IMR-90 (cell line): ENCODE measurements around the gene LEKR1. TPM values are rescaled to one million over a fixed set of nuclear protein-coding genes. Genes with fewer than 3 reads are reported as not detected.

Experiments used
- ATAC-seq: fragments of 200-7000 bp; cut with Tn5 transposase; 2 replicates; pipeline ENCODE4 v1.9.1; 2020; ENCODE audit warnings: low read depth, mild to moderate bottlenecking, moderate library complexity
- BruUV-seq: library from RNA; stranded (reverse); fragments of 400-500 nt; replicated peaks from 2 replicates; lab custom pipeline; 2021; lab: Mats Ljungman, UMichigan
- CTCF ChIA-PET: fragments of 300-600 bp; formaldehyde crosslinking; extraction: SDS; loops from one replicate; lab custom pipeline; 2021; ENCODE audit warnings: antibody characterized with exemption; lab: Yijun Ruan, JAX
- POLR2A ChIA-PET: fragments of 300-600 bp; sonication (Branson Sonifier 250); formaldehyde crosslinking; loops from one replicate; lab custom pipeline; 2022; ENCODE audit warnings: antibody characterized with exemption; ENCODE audit not compliant: unreplicated experiment; lab: Charles Lee
- DNase-seq: peaks from one replicate; pipeline ENCODE4 v3.0.0; 2013
- H2AFZ ChIP-seq: replicated peaks from 2 replicates; pipeline ENCODE3; 2013; ENCODE audit warnings: low read length, mild to moderate bottlenecking; ENCODE audit not compliant: poor library complexity
- H2AK5ac ChIP-seq: 2 replicates; pipeline ENCODE4 v1.6.1; 2013; ENCODE audit warnings: low read depth, low read length, inconsistent platforms
- H2AK9ac ChIP-seq: replicated peaks from 2 replicates; pipeline ENCODE3; 2013; ENCODE audit warnings: mild to moderate bottlenecking, low read depth, low read length, moderate library complexity; ENCODE audit not compliant: poor library complexity
- H2BK120ac ChIP-seq: 2 replicates; pipeline ENCODE4 v1.6.1; 2013; ENCODE audit warnings: low read depth, low read length, inconsistent platforms
- H2BK15ac ChIP-seq: 3 replicates; pipeline ENCODE4 v1.6.1; 2013; ENCODE audit warnings: low read depth, low read length, inconsistent platforms
- H2BK20ac ChIP-seq: 2 replicates; pipeline ENCODE4 v1.6.1; 2013; ENCODE audit warnings: low read depth, mild to moderate bottlenecking, inconsistent platforms, low read length, moderate library complexity
- H2BK5ac ChIP-seq: 2 replicates; pipeline ENCODE4 v1.6.1; 2013; ENCODE audit warnings: mild to moderate bottlenecking, low read depth, low read length, inconsistent platforms; ENCODE audit not compliant: poor library complexity, severe bottlenecking
- H3K14ac ChIP-seq: replicated peaks from 2 replicates; pipeline ENCODE4 v1.6.1; 2013; ENCODE audit warnings: low read depth, low read length, inconsistent platforms
- H3K18ac ChIP-seq: 2 replicates; pipeline ENCODE4 v1.6.1; 2013; ENCODE audit warnings: low read depth, low read length, control low read depth
- H3K23ac ChIP-seq: 2 replicates; pipeline ENCODE4 v1.6.1; 2013; ENCODE audit warnings: low read depth, low read length, inconsistent platforms
- H3K27ac ChIP-seq: 2 replicates; pipeline ENCODE4 v1.5.1; 2013; ENCODE audit warnings: mild to moderate bottlenecking, control low read depth, low read length; ENCODE audit not compliant: insufficient read depth
- H3K27me3 ChIP-seq: 2 replicates; pipeline ENCODE4 v1.6.1; 2013; ENCODE audit warnings: low read length; ENCODE audit not compliant: control insufficient read depth, insufficient read depth
- H3K36me3 ChIP-seq: 2 replicates; pipeline ENCODE4 v1.6.1; 2013; ENCODE audit warnings: low read length, mixed read lengths; ENCODE audit not compliant: control insufficient read depth, insufficient read depth
- H3K4ac ChIP-seq: 2 replicates; pipeline ENCODE4 v1.6.1; 2013; ENCODE audit warnings: low read depth, low read length, inconsistent platforms
- H3K4me1 ChIP-seq: 2 replicates; pipeline ENCODE4 v1.6.1; 2013; ENCODE audit warnings: low read length, mixed read lengths; ENCODE audit not compliant: control insufficient read depth, insufficient read depth
- H3K4me2 ChIP-seq: 2 replicates; pipeline ENCODE4 v1.6.1; 2013; ENCODE audit warnings: low read depth, mild to moderate bottlenecking, control low read depth, low read length, moderate library complexity
- H3K4me3 ChIP-seq: 2 replicates; pipeline ENCODE4 v1.5.1; 2013; ENCODE audit warnings: low read depth, mild to moderate bottlenecking, control low read depth, low read length, moderate library complexity; ENCODE audit not compliant: insufficient read depth
- H3K56ac ChIP-seq: 2 replicates; pipeline ENCODE4 v1.6.1; 2013; ENCODE audit warnings: low read length, inconsistent platforms; ENCODE audit not compliant: insufficient read depth; ENCODE audit errors: extremely low read depth
- H3K79me1 ChIP-seq, 2 experiments: 2 replicates each; pipeline ENCODE4 v1.6.1; 2013; ENCODE audit warnings: low read length in 2 of 2, inconsistent platforms in 1 of 2, low read depth in 1 of 2
- H3K9ac ChIP-seq: 2 replicates; pipeline ENCODE4 v1.6.1; 2013; ENCODE audit warnings: low read depth, low read length, control low read depth
- H3K9me1 ChIP-seq: 2 replicates; pipeline ENCODE4 v1.6.1; 2013; ENCODE audit warnings: low read length, inconsistent platforms; ENCODE audit not compliant: insufficient read depth
- H3K9me3 ChIP-seq: 2 replicates; pipeline ENCODE4 v1.6.1; 2013; ENCODE audit warnings: low read length; ENCODE audit not compliant: control insufficient read depth, insufficient read depth
- H4K20me1 ChIP-seq: 2 replicates; pipeline ENCODE4 v1.6.1; 2013; ENCODE audit warnings: low read length, inconsistent platforms; ENCODE audit not compliant: insufficient read depth
- H4K5ac ChIP-seq: 2 replicates; pipeline ENCODE4 v1.6.1; 2013; ENCODE audit warnings: mild to moderate bottlenecking, low read depth, low read length, control low read depth
- H4K8ac ChIP-seq, 2 experiments: 2 replicates each; pipeline ENCODE4 v1.6.1; 2013; ENCODE audit warnings: low read depth in 2 of 2, low read length in 2 of 2, control low read depth in 1 of 2, inconsistent platforms in 1 of 2
- H4K91ac ChIP-seq: 2 replicates; pipeline ENCODE4 v1.6.1; 2013; ENCODE audit warnings: low read depth, low read length, inconsistent platforms; ENCODE audit not compliant: insufficient read depth
- MXI1 ChIP-seq: IDR thresholded peaks from 2 replicates; pipeline ENCODE4 v1.6.1; 2012; ENCODE audit warnings: low read depth, mild to moderate bottlenecking, low read length, moderate library complexity, borderline replicate concordance
- RAD21 ChIP-seq: IDR thresholded peaks from 2 replicates; pipeline ENCODE4 v1.6.1; 2012; ENCODE audit warnings: low read length, improper control_type of control experiment
- WGBS, 2 experiments: methylation state at CpG; one replicate each; pipeline versions ENCODE4 v1.1.5 to v1.1.7; 2013; ENCODE audit warnings: missing lambda C conversion rate in 2 of 2; ENCODE audit not compliant: insufficient read length in 1 of 2; ENCODE audit errors: extremely low coverage in 2 of 2; 5-methylcytosine and 5-hydroxymethylcytosine counted together
- dilution Hi-C: fragments of 300-500 bp; cut with HindIII; formaldehyde crosslinking; loops from one replicate; pipeline ENCODE4 v1.14.3; 2018; ENCODE audit warnings: low sequenced_read_pairs; ENCODE audit not compliant: unreplicated experiment
- in situ Hi-C: fragments of 300-500 bp; cut with MboI; formaldehyde crosslinking; loops from 3 replicates; pipeline ENCODE4 v1.14.3; 2019; ENCODE audit warnings: low sequenced_read_pairs, inconsistent platforms, mixed read lengths
- intact Hi-C: fragments of 100-400 bp; cut with micrococcal nuclease; formaldehyde crosslinking; loops from 2 replicates; pipeline ENCODE4 v1.10.0; 2022
- polyA plus RNA-seq, 3 experiments: library from polyadenylated mRNA; depleted of rRNA; stranded (reverse); fragments of >200 nt; gene quantifications; 2 replicates each; pipeline ENCODE4 v1.2.3, GENCODE V29; 2012; ENCODE audit warnings: low replicate concordance in 1 of 3
- total RNA-seq: library from RNA; depleted of rRNA; stranded (reverse); fragments of >200 nt; gene quantifications from 2 replicates; pipeline ENCODE4 v1.2.3, GENCODE V29; 2012
- TF ChIP-seq, protein P1 (sequence below): fragments of 150-350 bp; IDR thresholded peaks from 2 replicates; pipeline ENCODE4 v1.6.1; 2016; ENCODE audit warnings: low read depth, mild to moderate bottlenecking, low read length, moderate library complexity, borderline replicate concordance

The LEKR1 gene
- total and polyA plus RNA-seq, 2 of the 4 experiments (the other 2 are of a cell fraction), result 0.19 to 0.36 TPM

DNA sequence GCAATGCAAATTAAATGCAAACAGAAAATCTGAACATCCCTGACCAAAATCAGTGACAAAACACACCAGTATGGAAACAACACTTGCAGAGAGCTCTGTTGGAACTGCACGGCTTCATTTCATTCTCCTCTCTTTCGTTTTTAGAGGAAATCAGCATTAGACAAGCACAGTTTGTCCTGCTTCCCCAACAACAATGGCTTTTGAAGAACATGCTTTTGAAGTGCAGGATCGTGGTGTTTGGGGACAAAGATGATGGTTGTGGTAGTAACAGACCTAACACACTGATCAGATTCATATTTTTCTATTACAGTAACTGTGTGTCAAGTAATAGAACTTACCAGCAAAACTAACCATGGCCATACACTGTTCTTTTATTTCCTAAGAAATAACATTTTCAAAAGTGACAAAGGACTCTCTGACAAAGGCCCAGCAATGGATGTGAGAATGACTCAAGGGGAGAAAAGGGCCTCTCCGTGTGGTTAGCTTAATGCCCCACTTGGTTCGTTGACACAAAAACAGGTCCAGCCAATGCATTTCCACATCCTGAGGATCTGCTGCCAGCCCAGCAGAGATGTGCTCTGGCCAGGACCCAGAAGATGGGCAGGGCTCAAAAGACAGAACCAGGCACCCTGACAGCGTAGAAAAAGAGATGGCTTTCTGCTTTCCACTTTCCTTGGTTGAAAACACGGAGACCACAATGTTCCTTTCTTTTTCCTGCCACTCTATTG is 249.7 kb downstream of the LEKR1 start:
- Histone ChIP-seq H3K9me1 (0 out of 2 replicates have a peak, but pooled peaks cover 4% of the 10 kb centered on the region), H3K4ac (no peak overlapping the region), H3K27ac (no peak overlapping the region), H3K14ac (no peak overlapping the region), H3K36me3 (no peaks in the 10 kb centered on the region), H3K9ac (no peak overlapping the region), H4K5ac (no peak overlapping the region), H3K27me3 (no peaks in the 10 kb centered on the region), H2BK20ac (no peak overlapping the region), H3K4me1 (peaks cover 6% of the 10 kb centered on the region), H3K4me2 (no peak overlapping the region), H2AFZ (no peak overlapping the region), H2BK120ac (no peak overlapping the region), H2BK15ac (no peak overlapping the region), H3K4me3 (no peak overlapping the region), H2AK5ac (no peak overlapping the region), H3K56ac (no peak overlapping the region), H2AK9ac (no peak overlapping the region), H3K9me3 (no peaks in the 10 kb centered on the region), H2BK5ac (no peak overlapping the region), H3K18ac (no peak overlapping the region; the same call in 1 of the 2 replicates), H4K20me1 (no peaks in the 10 kb centered on the region), H4K8ac (no peak overlapping the region), H3K23ac (no peak overlapping the region), H3K79me1 (no peaks in the 10 kb centered on the region), H4K91ac (no peak overlapping the region)
- ChIA-PET CTCF (interaction anchor here (0.6 to 0.8 kb wide), 2 partner anchors 65 to 68 kb away, joined by 3 read pairs; no protein-coding TSS in a partner anchor), POLR2A (no interaction called here)
- BruUV-seq, result no TSS peak
- dilution Hi-C loops (no loop called here), in situ Hi-C loops (no loop called here), intact Hi-C loops (no loop called here)
- TF ChIP-seq RAD21 (no peak), MXI1 (no peak)
- TF ChIP-seq, protein P1, sequence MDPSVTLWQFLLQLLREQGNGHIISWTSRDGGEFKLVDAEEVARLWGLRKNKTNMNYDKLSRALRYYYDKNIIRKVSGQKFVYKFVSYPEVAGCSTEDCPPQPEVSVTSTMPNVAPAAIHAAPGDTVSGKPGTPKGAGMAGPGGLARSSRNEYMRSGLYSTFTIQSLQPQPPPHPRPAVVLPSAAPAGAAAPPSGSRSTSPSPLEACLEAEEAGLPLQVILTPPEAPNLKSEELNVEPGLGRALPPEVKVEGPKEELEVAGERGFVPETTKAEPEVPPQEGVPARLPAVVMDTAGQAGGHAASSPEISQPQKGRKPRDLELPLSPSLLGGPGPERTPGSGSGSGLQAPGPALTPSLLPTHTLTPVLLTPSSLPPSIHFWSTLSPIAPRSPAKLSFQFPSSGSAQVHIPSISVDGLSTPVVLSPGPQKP, result no peak
- ATAC-seq (no peak), DNase-seq (no peak)
- WGBS, 2 experiments, result 83% methylated on average over 4 of the region's 7 CpGs; no CpG with 5 or more reads in 1 of the 2 experiments
